H1 (cell line): ENCODE data around the gene LCN9. TPM values are rescaled to one million over a fixed set of nuclear protein-coding genes. Genes with fewer than 3 reads are reported as not detected.

Experiments used
- BRCA1 ChIP-seq: IDR thresholded peaks from 2 replicates; pipeline ENCODE4 v1.6.1; 2012; ENCODE audit warnings: low read depth, low read length, improper control_type of control experiment
- EGR1 ChIP-seq: IDR thresholded peaks from 2 replicates; pipeline ENCODE4 v1.6.1; 2011; ENCODE audit warnings: low read depth, low read length, borderline replicate concordance
- EP300 ChIP-seq, 2 experiments: IDR thresholded peaks; 1 replicate in 1 of 2; 2 replicates in 1 of 2; pipeline ENCODE4 v1.6.1; 2011 to 2012; ENCODE audit warnings: low read depth in 2 of 2, low read length in 2 of 2, mild to moderate bottlenecking in 2 of 2, borderline replicate concordance in 1 of 2, inconsistent platforms in 1 of 2, moderate library complexity in 1 of 2
- GABPA ChIP-seq: IDR thresholded peaks from 2 replicates; pipeline ENCODE4 v1.6.1; 2011; ENCODE audit warnings: mild to moderate bottlenecking, low read length, moderate library complexity, borderline replicate concordance; ENCODE audit not compliant: insufficient read depth
- MAFK ChIP-seq: IDR thresholded peaks from 2 replicates; pipeline ENCODE4 v1.6.1; 2012; ENCODE audit warnings: low read depth, mild to moderate bottlenecking, improper control_type of control experiment, low read length
- POU5F1 ChIP-seq: IDR thresholded peaks from 2 replicates; pipeline ENCODE4 v1.6.1; 2011; ENCODE audit warnings: low read depth, mild to moderate bottlenecking, low read length, moderate library complexity
- RFX5 ChIP-seq: IDR thresholded peaks from 2 replicates; pipeline ENCODE4 v1.6.1; 2011; ENCODE audit warnings: low read depth, low read length, improper control_type of control experiment, borderline replicate concordance
- RXRA ChIP-seq: IDR thresholded peaks from 2 replicates; pipeline ENCODE4 v1.6.1; 2011; ENCODE audit warnings: low read depth, mild to moderate bottlenecking, low read length, moderate library complexity; ENCODE audit not compliant: insufficient read depth
- SIN3A ChIP-seq, 2 experiments: IDR thresholded peaks in 1 of 2; conservative IDR thresholded peaks in 1 of 2; 2 replicates each; pipeline ENCODE4 v1.6.1; 2011 to 2012; ENCODE audit warnings: low read length in 2 of 2, improper control_type of control experiment in 1 of 2, low read depth in 1 of 2, mild to moderate bottlenecking in 1 of 2
- polyA plus RNA-seq, 7 experiments: library from polyadenylated mRNA; depleted of rRNA in 3 of 7; stranded (reverse) in 5 of 7; unstranded in 2 of 7; fragments of >200 nt in 5 of 7; fragments of 200-250 nt in 2 of 7; gene quantifications; 1 replicate in 5 of 7; 2 replicates in 1 of 7; 4 replicates in 1 of 7; pipeline versions ENCODE4 v1.2.1 to v1.2.3, GENCODE V29; 2011 to 2013; ENCODE audit warnings: missing spikeins in 2 of 7, mixed read lengths in 2 of 7
- total RNA-seq: library from RNA; stranded (reverse); fragmentation: NEBNext Ultra II Directional; extraction: Animal tissue kit (Norgen Biotek cat#: 25700); gene quantifications from 2 replicates; pipeline ENCODE4 v1.2.1, GENCODE V29; 2021

LCN9 gene
- total and polyA plus RNA-seq, 2 of the 8 experiments (the other 6 are each of a cell fraction or from before 2014, with no cell fraction given), result 2.3 to 3.1 TPM

GRCh38 chr9:135714242-135715055 is 51.3 kb downstream of the LCN9 start (continued):
- no peak for TF ChIP-seq RFX5
- TF ChIP-seq BRCA1, result no peak
- TF ChIP-seq EGR1, result peak; percentile 45; the same call in 1 of the 2 replicates
- no peak for TF ChIP-seq POU5F1
- TF ChIP-seq MAFK, result no peak
- TF ChIP-seq RXRA, result no peak
- TF ChIP-seq SIN3A (conservative IDR thresholded peaks at IDR 0.05 in 1 of 2, IDR thresholded peaks at IDR 0.05 in 1 of 2; ENCODE audit: low read depth in 1 of 2, low read length in 2 of 2), result peak; percentile 87 to 94; a peak in 3 of 4 replicates
- peak; percentile 77; the same call in 1 of the 2 replicates for TF ChIP-seq GABPA
- TF ChIP-seq EP300 (IDR thresholded peaks at IDR 0.05; ENCODE audit: borderline replicate concordance in 1 of 2, low read depth in 2 of 2, low read length in 2 of 2), result no peak
